GM21367 (cell line): ENCODE data around the gene VSIG10L2.
"Not testable (repeated sequence)": the region's sequence is repeated elsewhere in the genome, so short reads cannot be mapped to it uniquely, and the experiment has no call there.

Experiments
- ATAC-seq: cut with Tn5 transposase; IDR thresholded peaks from one replicate; pipeline ENCODE4 v1.9.1; 2021; ENCODE audit not compliant: unreplicated experiment

Gene VSIG10L2

DNA sequence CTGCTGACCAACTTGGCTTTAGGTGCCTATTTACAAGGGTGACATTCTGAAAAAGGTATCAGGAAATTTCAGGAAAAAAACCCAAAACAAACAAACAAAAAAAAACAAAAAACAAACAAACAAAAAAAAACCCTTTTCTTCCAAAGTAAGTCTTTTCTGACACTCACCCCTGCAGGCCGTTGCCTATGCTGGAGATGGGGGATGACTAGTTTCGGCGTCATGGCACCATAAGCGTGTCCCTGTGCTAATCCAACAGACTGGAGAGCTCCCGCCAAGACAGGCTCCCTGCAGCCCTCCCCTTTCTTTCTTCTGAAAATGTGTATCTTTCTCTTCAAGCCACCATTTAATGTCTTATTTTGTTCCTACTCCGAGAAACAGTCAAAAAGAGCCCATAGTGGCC lies 13.7 kb downstream of the VSIG10L2 start:
- no peak for ATAC-seq

DNA sequence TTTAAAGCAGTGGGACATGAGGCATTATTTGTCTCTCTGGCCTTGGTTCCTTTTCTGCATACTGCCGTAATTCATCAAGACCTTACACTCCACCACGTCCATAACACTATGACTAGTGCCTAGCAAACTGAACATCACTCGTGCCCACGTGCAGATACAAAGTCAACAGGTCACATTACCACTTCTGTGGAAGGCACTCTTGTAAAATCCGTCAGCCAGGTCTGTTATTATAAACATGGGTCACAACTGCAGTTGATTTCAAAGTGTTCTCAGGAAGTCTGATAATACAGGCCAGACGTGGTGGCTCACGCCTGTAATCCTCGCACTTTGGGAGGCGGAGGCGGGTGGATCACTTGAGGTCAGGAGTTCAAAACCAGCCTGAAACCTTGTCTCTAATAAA lies 14.1 kb downstream of the VSIG10L2 start:
- ATAC-seq = no peak

DNA sequence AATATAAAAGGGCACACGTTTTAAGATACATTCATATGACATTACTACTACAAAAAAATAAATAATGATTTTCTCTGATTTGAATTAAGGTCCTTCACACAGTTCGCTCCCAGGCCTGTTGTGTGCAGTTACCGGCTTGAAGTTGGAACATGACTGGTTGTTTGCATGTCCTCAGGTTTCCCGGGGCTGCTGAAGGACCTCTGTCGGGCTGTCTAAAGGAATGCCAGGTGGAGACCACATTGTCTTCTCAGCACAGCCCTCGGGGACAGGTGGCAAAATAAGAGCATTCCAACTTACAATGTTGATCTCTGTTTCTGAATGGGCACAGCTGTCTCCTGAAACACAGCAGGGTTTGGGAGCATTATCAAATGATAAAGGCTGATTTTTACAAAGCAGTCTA lies 14.9 kb downstream of the VSIG10L2 start:
- ATAC-seq = no peak

DNA sequence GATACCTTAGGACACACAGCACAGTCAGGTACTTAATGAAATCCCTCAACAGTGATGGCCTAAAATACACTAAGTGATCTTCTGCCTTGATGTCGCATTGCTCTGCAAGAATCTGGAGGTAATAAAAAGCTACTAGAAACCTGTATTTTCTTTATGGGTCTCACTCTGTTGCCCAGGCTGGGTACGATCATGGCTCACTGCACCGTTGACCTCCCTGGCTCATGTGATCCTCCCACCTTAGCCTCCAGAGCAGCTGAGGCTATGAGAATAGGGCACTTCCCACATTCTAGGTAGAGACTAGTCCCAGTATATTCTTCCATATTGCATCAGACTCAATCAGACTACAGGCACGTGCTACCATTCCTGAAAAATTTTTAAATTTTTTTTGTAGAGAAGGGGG lies 21.7 kb downstream of the VSIG10L2 start:
- ATAC-seq = no peak

DNA sequence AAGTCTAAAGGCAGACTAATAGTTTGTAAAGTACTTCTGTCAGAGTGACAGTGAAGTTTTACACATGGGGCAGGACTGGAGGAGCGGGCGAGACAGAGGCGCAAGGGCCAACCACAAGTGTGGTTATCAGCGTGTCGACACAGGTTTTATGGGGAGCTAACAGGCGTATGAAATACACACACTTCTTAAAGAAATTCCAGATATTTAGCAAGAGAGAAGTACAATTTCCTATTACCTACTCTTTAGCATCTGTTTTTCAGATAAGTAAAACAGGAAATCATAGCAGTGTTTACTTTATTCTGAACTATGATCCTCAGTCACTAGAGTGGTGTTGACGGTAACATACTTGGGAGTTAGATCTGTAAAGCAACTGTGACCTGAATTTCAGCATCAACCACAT lies 22.5 kb downstream of the VSIG10L2 start:
- no peak for ATAC-seq

DNA sequence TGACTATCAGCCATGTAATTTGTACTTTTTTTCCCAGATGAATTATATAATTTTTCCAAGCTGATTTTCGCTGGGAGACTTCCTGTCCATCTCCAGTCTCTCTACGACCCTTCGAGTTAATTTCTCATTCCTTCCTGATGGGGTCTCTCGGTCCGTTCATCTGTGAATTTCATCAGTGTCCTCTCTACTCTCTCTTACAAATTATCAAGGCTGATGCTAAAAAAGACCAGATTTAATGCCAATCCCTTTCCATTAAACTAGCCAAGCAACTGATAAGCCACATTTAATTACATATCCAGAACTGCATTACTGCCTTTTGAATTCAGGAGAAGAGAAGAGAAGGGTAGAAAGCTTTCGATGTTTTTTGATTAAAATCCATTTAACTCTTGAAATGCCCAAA lies 25.8 kb downstream of the VSIG10L2 start:
- ATAC-seq = no peak

DNA sequence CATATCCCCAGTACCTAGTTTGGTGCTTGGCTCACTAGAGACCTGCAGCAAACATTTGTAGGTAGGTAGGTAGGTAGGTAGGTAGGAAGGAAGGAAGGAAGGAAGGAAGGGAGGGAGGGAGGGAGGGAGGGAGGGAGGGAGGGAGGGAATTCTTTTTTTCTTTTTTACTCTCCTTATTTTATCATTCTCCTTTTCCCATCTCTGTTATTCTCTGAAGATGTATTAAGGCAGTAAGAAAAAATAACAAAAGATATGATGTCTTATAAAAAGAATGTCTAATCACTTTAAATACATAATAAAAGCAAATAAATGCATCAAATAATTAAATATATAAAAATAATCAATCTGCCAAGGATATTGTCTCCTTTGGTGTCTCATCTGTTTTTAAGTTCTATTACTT lies 28.4 kb downstream of the VSIG10L2 start:
- no peak for ATAC-seq

DNA sequence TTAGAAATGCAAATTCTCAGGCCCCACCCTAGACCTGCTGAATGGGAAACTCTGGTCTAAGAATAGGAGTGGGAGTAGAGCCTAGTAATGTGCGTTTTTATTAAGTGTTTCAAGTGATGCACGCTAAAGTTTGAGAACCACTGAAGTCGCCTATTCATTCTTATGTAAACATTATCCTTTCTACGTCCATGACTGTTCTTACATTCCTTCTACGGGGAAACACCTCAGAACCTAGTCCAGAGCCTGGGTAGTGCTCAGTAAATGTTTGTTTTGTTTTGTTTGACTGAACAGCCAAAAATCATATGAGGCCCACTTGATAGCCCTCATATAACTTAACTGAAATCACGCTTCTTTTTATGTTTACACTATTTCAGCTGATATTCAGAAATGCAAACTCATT lies 29.8 kb downstream of the VSIG10L2 start:
- ATAC-seq = no peak

DNA sequence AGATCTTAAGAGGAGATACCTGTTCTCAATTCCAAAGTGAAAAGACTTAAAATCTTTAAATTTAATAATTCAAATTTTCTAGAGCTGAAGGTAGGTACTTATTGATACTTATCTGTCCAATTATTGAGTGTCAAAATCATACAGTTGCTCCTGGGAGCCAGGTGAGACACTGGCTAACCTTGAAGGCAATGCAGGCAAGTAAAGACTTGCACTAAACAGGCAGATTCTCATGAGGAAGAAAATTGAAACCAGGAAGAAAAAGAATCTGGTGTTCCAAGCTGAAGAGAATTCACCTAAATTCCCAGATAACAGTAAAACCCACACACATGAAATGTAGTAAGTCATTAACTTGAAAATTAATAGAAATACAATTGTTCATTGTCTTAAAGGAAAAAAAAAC lies 30.3 kb downstream of the VSIG10L2 start:
- ATAC-seq = no peak

DNA sequence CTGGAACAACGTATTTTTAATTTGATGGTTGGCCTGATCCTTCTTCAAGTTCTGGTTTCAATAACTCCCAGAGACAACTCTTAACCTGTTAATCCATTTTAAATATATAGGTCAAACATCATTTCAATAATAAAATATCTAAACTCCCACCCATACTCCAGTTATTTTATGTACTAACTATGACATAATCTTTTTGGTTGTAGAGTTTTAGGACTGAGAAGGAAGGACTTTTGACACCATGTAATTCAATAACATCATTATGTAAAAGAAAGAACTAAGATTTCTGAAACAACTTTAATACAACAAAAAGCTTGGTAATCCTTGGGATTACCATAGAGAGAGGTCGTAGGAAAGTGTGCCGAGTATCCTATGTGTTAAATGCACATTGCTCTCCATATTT lies 31.5 kb downstream of the VSIG10L2 start:
- no peak for ATAC-seq

DNA sequence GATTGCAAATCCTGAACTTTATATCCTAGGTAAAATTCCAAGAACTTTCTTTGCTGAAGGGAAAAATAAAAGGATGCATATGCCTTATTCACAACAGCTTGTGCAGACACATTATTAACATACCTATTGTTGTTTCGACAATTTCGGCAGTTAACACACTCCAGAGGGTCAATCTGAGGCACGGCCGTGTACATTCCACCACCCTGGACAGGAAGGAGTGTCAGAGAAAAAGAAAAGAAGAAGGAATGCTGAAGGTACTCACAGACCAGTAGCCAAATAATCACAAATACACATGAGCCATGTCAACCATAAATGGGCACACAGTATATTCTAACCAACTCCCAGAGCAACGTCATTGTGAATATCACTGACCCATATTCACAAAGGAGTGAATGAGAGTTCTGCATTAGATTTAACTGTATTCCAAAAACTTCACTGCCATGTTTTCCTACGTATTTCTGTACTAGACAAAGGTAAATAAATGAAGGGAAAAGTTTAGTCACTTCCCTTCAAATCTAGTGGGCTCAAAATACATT lies 32.4 kb downstream of the VSIG10L2 start:
- ATAC-seq = no peak

DNA sequence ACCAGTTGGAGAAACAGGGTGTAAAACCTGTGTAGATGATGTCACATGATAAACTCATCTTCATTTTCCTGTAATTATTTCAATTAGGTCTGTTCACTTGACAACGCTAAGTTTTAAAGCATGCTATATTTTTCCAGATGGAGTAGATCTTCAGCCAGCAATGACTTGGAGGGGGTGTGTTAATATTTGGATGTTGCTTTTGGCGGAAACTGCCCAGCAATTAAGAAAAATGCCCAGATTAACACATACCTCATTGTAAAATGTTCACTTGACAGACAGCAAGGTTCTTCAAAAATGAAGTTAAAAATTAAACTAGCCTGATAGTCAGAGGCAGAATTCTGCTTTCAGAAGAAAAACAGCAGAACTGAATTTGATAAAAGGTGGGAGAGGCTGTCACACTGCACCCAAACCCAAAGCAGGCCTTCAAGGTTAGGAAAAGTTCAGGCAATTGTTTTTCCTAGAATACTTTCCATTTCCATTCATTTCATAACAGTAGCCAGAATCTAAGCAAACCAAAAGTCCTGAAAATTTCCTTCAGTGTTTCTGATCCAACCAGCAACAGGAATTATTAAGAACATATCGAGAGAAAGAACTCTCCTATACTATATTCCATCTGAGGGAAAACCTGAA lies 33.0 kb downstream of the VSIG10L2 start:
- no peak for ATAC-seq

DNA sequence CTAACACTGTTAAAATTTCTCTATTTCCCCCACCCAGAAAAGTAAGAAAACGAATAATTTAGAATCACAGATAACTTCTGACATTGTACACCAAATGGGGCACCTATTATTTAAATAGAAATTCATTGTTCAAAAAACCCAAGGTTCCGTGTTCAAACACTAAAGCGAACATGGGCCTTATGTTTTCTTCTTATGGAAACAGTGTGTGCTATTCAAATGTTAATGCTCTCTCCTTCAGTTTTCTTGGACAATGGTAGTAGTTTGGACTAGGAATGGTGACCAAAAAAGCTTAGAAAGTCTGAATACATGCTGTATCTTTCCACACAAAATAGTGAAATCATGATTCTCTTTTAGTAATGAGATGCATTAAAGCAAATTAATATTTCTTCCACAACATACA lies 33.7 kb downstream of the VSIG10L2 start:
- no peak for ATAC-seq

DNA sequence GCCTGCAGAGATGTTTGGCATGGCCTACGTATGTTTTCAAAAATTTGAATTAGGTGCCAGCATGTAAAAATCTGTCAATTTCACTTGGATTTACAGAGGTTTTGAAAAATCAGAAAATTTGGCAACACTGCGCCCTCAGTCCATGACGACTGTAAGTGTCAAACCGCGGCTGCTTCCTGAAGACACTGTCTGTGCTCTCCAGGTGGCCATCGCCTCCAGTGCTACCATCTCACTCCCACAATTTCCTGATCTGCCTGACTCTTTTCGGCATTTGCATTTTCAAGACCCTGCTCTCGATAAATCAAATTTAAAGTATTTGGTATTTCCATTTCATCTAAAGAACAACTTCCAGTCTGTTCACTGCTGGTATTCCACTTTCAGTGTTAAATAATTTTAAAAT lies 34.6 kb downstream of the VSIG10L2 start:
- ATAC-seq = no peak

DNA sequence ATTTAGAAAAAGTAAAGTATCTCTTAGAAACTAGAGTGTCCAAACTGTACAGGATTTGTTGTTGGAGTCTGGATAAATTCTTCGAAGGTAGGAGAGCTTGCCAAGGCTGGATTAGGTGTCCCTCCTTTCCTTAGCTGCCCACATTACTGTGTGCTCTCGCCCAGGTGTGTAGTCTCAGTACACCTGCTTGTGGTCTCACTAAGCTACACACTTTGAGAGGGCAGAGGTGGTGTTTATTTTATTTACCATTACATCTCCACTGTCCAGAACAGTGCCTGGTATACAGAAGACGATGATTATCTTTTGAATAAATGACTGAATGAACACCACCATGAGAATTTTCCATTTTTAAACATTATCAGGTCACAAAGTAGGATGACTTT lies 36.5 kb downstream of the VSIG10L2 start:
- ATAC-seq = no peak

DNA sequence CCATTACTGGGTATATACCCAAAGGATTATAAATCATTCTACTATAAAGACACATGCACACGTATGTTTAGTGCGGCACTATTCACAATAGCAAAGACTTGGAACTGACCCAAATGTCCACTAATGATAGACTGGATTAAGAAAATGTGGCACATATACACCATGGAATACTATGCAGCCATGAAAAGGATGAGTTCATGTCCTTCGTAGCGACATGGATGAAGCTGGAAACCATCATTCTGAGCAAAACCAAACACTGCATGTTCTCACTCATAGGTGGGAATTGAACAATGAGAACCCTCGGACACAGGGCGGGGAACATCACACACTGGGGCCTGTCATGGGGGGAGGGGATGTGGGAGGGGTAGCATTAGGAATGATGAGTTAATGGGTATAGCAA lies 40.1 kb downstream of the VSIG10L2 start:
- not testable (repeated sequence) for ATAC-seq

DNA sequence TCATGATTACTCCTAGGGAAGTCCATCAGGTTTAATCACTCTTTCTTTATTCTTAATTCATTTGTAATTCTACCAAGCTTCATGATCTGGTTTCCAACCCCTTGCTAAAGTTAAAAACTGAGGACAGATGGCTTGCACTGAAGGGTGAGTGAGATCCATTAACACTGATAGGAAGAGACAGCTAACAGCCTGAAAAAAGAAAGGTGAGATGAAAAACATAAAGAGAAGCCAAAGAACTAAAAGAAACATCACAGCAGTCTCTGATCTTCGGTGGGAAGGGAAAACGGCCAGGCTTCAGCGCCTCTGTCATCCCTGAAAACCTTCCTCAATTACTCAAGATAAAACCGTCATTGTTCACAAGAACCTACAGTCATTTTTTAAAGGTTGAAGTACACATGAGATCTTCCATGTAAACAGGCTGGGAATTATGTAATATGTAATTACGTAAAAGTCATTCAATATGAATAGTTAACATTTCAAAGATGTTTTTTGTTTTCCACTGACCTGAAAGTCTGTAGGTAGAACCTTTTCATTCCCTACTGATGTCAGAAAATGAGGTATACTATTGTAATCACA lies 41.3 kb downstream of the VSIG10L2 start:
- ATAC-seq = no peak

DNA sequence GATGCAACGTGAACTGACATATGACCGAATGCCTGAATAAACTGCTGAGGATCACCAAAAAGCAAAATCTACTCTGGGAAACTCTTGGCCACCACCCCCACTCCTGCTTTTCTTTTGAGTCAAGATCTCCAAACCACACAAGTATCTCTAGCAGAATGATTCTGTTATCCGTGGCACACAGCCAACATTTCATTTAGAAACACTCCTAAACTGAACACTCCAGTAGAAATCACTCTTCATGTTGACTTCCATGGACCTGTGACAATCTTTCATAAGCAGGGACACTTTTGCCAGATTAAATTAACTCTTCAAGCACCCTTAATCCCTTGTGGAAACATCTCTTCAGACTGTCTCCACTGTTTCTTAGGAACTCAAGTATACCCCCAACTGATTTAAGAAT lies 44.4 kb downstream of the VSIG10L2 start:
- ATAC-seq = no peak

DNA sequence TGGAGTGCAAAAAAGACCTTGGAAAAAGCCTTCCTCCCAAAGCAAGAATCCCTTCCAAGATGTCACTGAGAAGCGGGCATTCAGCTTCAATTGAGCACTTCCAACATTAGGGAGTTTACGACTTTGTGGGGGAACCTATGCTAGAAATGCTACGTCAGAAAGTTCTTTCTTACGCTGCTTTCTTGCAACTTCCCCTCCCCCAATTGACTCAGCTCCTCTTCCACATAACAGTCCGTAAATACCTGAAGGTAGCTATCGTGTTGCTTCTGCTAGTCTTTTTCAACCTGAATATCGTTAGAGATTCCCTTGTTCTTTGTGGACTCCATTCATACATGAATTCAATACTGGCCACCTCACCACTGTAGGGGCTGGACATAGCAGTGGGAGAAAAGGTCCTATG lies 47.0 kb downstream of the VSIG10L2 start:
- no peak for ATAC-seq

DNA sequence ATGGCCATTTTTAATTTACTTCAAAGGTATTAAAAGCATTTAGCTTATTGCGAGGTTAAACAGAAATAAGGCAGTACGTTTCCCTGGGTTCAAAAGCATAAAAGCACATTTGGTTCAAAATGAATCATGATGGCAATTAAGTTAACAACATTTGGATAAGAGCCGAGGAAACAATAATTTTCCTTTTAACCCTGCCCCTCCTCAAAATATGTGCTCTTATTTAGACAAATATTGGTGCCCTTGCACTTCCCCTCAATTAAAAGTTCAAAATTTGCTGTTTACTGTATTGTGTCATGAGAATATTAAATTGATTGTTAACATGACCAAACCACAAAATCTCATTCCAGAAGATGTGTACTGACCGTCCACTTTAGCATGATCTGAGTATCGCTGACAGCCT lies 48.7 kb downstream of the VSIG10L2 start:
- ATAC-seq = no peak

DNA sequence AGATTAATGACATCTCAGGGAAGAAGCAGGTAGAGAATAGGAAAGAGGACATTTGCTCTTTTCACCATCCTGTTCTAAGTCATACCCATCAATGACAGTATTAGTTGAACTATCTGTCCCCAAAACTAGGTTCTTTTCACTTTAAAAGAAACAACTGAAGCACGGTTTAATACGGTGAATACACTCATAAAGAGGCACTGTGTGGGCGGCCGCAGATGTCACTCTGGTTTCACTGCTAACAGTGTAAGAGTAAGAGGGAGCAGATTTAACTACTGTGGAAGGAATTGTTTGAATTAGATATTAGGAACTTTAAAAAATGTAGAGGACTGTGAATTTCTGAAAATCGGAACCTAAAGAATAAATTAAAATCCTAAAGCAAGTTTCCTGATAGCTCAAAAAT lies 49.5 kb downstream of the VSIG10L2 start:
- ATAC-seq = peak; percentile 71

DNA sequence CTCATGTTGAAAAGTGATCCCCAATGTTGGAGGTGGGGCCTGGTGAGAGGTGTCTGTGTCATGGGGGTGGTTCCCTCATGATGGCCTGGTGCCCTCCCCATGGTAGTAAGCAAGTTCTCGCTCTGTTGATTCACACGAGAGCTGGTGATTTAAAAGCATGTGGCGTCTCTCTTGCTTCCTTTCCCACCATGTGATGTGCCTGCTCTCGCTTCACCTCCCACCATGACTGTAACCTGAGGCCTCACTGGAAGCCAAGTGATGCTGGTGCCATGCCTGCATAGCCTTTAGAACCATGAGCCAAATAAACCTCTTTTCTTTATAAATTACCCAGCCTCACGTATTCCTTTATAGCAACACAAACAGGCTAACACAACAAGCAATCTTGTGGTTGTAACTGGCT lies 52.4 kb downstream of the VSIG10L2 start:
- no peak for ATAC-seq

DNA sequence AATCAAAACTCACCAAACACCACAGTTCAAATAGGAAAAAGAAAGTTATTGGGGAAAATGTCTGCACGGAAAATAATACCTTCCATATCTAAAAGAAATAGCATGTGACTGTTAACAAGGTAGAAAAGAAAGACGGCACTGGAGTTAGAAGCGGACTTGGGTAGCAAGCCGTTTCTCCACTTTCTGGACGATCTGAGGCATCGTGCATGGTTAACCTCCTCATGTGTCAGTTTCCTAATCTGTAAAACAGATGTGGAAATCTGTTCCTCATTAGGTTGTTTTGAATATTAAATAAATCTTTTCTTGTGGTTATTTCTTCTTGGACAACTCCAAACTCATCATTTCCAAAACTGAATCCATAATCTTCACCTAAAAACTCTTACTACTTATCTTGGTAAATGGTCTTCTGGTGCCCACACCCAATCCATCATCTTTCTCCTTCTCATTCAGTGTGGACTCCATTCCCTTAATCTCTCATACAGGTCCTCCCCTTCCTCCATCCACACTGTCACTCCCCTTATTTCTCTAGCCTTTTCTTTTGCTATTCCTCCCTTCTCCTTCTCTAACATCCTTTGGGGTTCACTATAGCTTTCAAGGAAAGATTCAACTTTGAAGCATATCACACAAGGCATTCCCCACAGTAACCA lies 53.5 kb downstream of the VSIG10L2 start:
- no peak for ATAC-seq
